H1 (cell line): ENCODE measurements around the gene AMBP. TPM values are rescaled to one million over a fixed set of nuclear protein-coding genes. Genes with fewer than 3 reads are reported as not detected.

Experiments
- EZH2 ChIP-seq: fragments of 200-600 bp; sonication (generic); IDR thresholded peaks from 2 replicates; pipeline ENCODE4 v1.7.1; 2012; ENCODE audit warnings: low read depth, mild to moderate bottlenecking, moderate library complexity, low read length, inconsistent platforms; ENCODE audit not compliant: severe bottlenecking
- KDM4A ChIP-seq: IDR thresholded peaks from one replicate; pipeline ENCODE4 v1.7.1; 2012; ENCODE audit warnings: low read depth, mild to moderate bottlenecking, moderate library complexity, low read length, inconsistent platforms; ENCODE audit not compliant: severe bottlenecking
- MAX ChIP-seq: IDR thresholded peaks from 2 replicates; pipeline ENCODE4 v1.6.1; 2012; ENCODE audit warnings: inconsistent platforms
- RXRA ChIP-seq: IDR thresholded peaks from 2 replicates; pipeline ENCODE4 v1.6.1; 2011; ENCODE audit warnings: low read depth, mild to moderate bottlenecking, low read length, moderate library complexity; ENCODE audit not compliant: insufficient read depth
- SRF ChIP-seq: IDR thresholded peaks from 2 replicates; pipeline ENCODE4 v1.6.1; 2011; ENCODE audit warnings: mild to moderate bottlenecking, low read depth, low read length, moderate library complexity
- TAF7 ChIP-seq: optimal IDR thresholded peaks from 2 replicates; pipeline ENCODE3; 2011; ENCODE audit warnings: low read depth, mild to moderate bottlenecking, inconsistent platforms, low read length, moderate library complexity, borderline replicate concordance
- polyA plus RNA-seq, 7 experiments: library from polyadenylated mRNA; depleted of rRNA in 3 of 7; stranded (reverse) in 5 of 7; unstranded in 2 of 7; fragments of >200 nt in 5 of 7; fragments of 200-250 nt in 2 of 7; gene quantifications; 1 replicate in 5 of 7; 2 replicates in 1 of 7; 4 replicates in 1 of 7; pipeline versions ENCODE4 v1.2.1 to v1.2.3, GENCODE V29; 2011 to 2013; ENCODE audit warnings: missing spikeins in 2 of 7, mixed read lengths in 2 of 7
- total RNA-seq: library from RNA; stranded (reverse); fragmentation: NEBNext Ultra II Directional; extraction: Animal tissue kit (Norgen Biotek cat#: 25700); gene quantifications from 2 replicates; pipeline ENCODE4 v1.2.1, GENCODE V29; 2021

AMBP gene
- total and polyA plus RNA-seq, 2 of the 8 experiments (the other 6 are each of a cell fraction or from before 2014, with no cell fraction given) = 3.0 to 4.0 TPM

GRCh38 chr9:114049441-114050225 is 28.5 kb downstream of the AMBP start (continued):
- TF ChIP-seq TAF7 = no peak
- TF ChIP-seq SRF = no peak
- no peak for TF ChIP-seq KDM4A
- TF ChIP-seq EZH2 = no peak
- no peak for TF ChIP-seq RXRA
- no peak for TF ChIP-seq MAX
